ENCODE data around the gene RALGAPA2. TPM values are rescaled to one million over a fixed set of nuclear protein-coding genes. Genes with fewer than 3 reads are reported as not detected.

The RALGAPA2 gene
- total RNA-seq, 1 experiment from 2014 or later: 13.4 TPM

- H3K9me3 ChIP-seq (ENCODE audit: control insufficient read depth, insufficient read depth, low read depth, low read length): no peaks in the 10 kb centered on the region
- DNase-seq (ENCODE audit: low read depth, low spot score): no peak
- no peak overlapping the region for H3K27ac ChIP-seq (ENCODE audit: low read length)
- no peak for ATAC-seq
- H3K36me3 ChIP-seq (ENCODE audit: control insufficient read depth, insufficient read depth, low read length): no peaks in the 10 kb centered on the region
- CTCF ChIA-PET: no interaction called here
- TF ChIP-seq REST (IDR thresholded peaks at IDR 0.05; ENCODE audit: insufficient read depth in 1 of 2, low read depth in 2 of 2, low read length in 1 of 2) (no peak), TCF7L2 (IDR thresholded peaks at IDR 0.05; ENCODE audit: low read depth, low read length) (no peak), POLR2AphosphoS5 (IDR thresholded peaks at IDR 0.05; ENCODE audit: low read depth, low read length) (no peak), CTCF (IDR thresholded peaks at IDR 0.05) (no peak), SIN3A (IDR thresholded peaks at IDR 0.05; ENCODE audit: borderline replicate concordance, insufficient read depth, low read depth, low read length) (no peak)
- no peaks in the 10 kb centered on the region for H3K27me3 ChIP-seq (ENCODE audit: control insufficient read depth, insufficient read depth, low read length)
- H3K4me1 ChIP-seq (ENCODE audit: control insufficient read depth, insufficient read depth, low read length): no peaks in the 10 kb centered on the region
- intact Hi-C loops (cut with micrococcal nuclease; ENCODE audit: unreplicated experiment): no loop called here
- POLR2A ChIA-PET: no interaction called here
- BruUV-seq (replicated peaks): no TSS peak
- no peak overlapping the region for H3K4me3 ChIP-seq (ENCODE audit: low read depth in 2 of 2, low read length in 2 of 2)
- in situ Hi-C loops (cut with HindIII; ENCODE audit: low pct_unique_long_range_greater_than_20kb, low sequenced_read_pairs): no loop called here
These were observed 176.1 kb downstream of the RALGAPA2 start for GRCh38 chr20:20536240-20536933.

GRCh38 chr20:20535051-20535450 lies 177.4 kb downstream of the RALGAPA2 start:
- BruUV-seq (replicated peaks): no TSS peak
- DNase-seq (ENCODE audit: low read depth, low spot score): no peak
- POLR2A ChIA-PET: no interaction called here
- TF ChIP-seq POLR2AphosphoS5 (IDR thresholded peaks at IDR 0.05; ENCODE audit: low read depth, low read length) (no peak), TCF7L2 (IDR thresholded peaks at IDR 0.05; ENCODE audit: low read depth, low read length) (no peak), SIN3A (IDR thresholded peaks at IDR 0.05; ENCODE audit: borderline replicate concordance, insufficient read depth, low read depth, low read length) (no peak), CTCF (IDR thresholded peaks at IDR 0.05) (no peak), REST (IDR thresholded peaks at IDR 0.05; ENCODE audit: insufficient read depth in 1 of 2, low read depth in 2 of 2, low read length in 1 of 2) (no peak)
- intact Hi-C loops (cut with micrococcal nuclease; ENCODE audit: unreplicated experiment) (no loop called here), in situ Hi-C loops (cut with HindIII; ENCODE audit: low pct_unique_long_range_greater_than_20kb, low sequenced_read_pairs) (no loop called here)
- ATAC-seq: no peak
- CTCF ChIA-PET: no interaction called here
- Histone ChIP-seq H3K27me3 (ENCODE audit: control insufficient read depth, insufficient read depth, low read length) (no peaks in the 10 kb centered on the region), H3K4me1 (ENCODE audit: control insufficient read depth, insufficient read depth, low read length) (no peaks in the 10 kb centered on the region), H3K4me3 (ENCODE audit: low read depth in 2 of 2, low read length in 2 of 2) (no peak overlapping the region), H3K36me3 (ENCODE audit: control insufficient read depth, insufficient read depth, low read length) (no peaks in the 10 kb centered on the region), H3K27ac (ENCODE audit: low read length) (no peak overlapping the region), H3K9me3 (ENCODE audit: control insufficient read depth, insufficient read depth, low read depth, low read length) (no peaks in the 10 kb centered on the region)

All from Panc1 (cell line).